Esophagus mucosa (tissue), 1 donor: ENCODE data around the gene RNF186. TPM values are rescaled to one million over a fixed set of nuclear protein-coding genes. Genes with fewer than 3 reads are reported as not detected.
"Not testable (repeated sequence)": the region's sequence is repeated elsewhere in the genome, so short reads cannot be mapped to it uniquely, and the experiment has no call there.

Experiments
- ATAC-seq: fragments of 200-7000 bp; cut with Tn5 transposase; one replicate; pipeline ENCODE4 v1.9.1; 2020
- total RNA-seq: library from RNA; stranded (reverse); gene quantifications from one replicate; pipeline ENCODE4 v1.2.4, GENCODE V29; 2023
- donor health status: DM: yes; HTN: yes; CAD: no.

The RNF186 gene
- total RNA-seq, 1 donor from 2014 or later, result 0.16 TPM

- ATAC-seq, result no peak
Observed at GRCh38 chr1:19824036-19824435, 9.0 kb upstream of the RNF186 start.

GRCh38 chr1:19819701-19820100 is 4.6 kb upstream of the RNF186 start:
- ATAC-seq, result no peak

GRCh38 chr1:19818324-19818723 is 3.2 kb upstream of the RNF186 start:
- ATAC-seq, result no peak

GRCh38 chr1:19817160-19817559 is 2.1 kb upstream of the RNF186 start:
- no peak for ATAC-seq

GRCh38 chr1:19816737-19817086 is 1.6 kb upstream of the RNF186 start:
- not testable (repeated sequence) for ATAC-seq

- no peak for ATAC-seq
Observed at GRCh38 chr1:19815801-19816736, 986 bp upstream of the RNF186 start.

- ATAC-seq, result no peak
Observed at GRCh38 chr1:19814244-19814661, 830 bp downstream of the RNF186 start.

GRCh38 chr1:19813643-19813960 is 1.5 kb downstream of the RNF186 start:
- ATAC-seq, result no peak

GRCh38 chr1:19812875-19813642 is 2.0 kb downstream of the RNF186 start:
- no peak for ATAC-seq

- peak; percentile 59 for ATAC-seq
Observed at GRCh38 chr1:19811206-19811851, 3.8 kb downstream of the RNF186 start.

- ATAC-seq, result no peak
Observed at GRCh38 chr1:19809044-19809750, 5.9 kb downstream of the RNF186 start.

- ATAC-seq, result no peak
Observed at GRCh38 chr1:19808351-19808750, 6.7 kb downstream of the RNF186 start.

- ATAC-seq, result no peak
Observed at GRCh38 chr1:19804831-19805251, 10.2 kb downstream of the RNF186 start.

GRCh38 chr1:19802269-19802668 is 12.8 kb downstream of the RNF186 start:
- no peak for ATAC-seq

- ATAC-seq, result peak; percentile 46
Observed at GRCh38 chr1:19800076-19800804, 14.8 kb downstream of the RNF186 start.

- ATAC-seq, result peak; percentile 74
Observed at GRCh38 chr1:19799230-19800075, 15.6 kb downstream of the RNF186 start, which contains the start of gene TMCO4. TSS of gene TMCO4 (minus strand) at chr1:19799916. CDS start at chr1:19780758, 19,158 bp downstream.

- no peak for ATAC-seq
Observed at GRCh38 chr1:19798486-19799229, 16.4 kb downstream of the RNF186 start.

GRCh38 chr1:19797827-19798226 is 17.3 kb downstream of the RNF186 start:
- no peak for ATAC-seq

GRCh38 chr1:19794583-19794982 is 20.5 kb downstream of the RNF186 start:
- ATAC-seq, result no peak
